Thoracic aorta (tissue), 2 donors: Measurements from ENCODE around the gene GID8. TPM values are rescaled to one million over a fixed set of nuclear protein-coding genes. Genes with fewer than 3 reads are reported as not detected.

Experiments used
- ATAC-seq: fragments of 150-250 bp; one replicate; pipeline ENCODE4 v1.8.0; 2017; ENCODE audit warnings: low read depth; ENCODE audit not compliant: insufficient number of reproducible peaks, low FRiP score
- DNase-seq: peaks from one replicate; pipeline ENCODE4 v3.0.0-alpha.2; 2020; ENCODE audit warnings: low spot score
- H3K27ac ChIP-seq, 2 donors: fragments of 200-600 bp; sonication (generic); 1 replicate in 1 of 2; 2 replicates in 1 of 2; pipeline ENCODE4 v1.5.1; 2016; ENCODE audit warnings: mild to moderate bottlenecking in 2 of 2, moderate library complexity in 2 of 2
- H3K27me3 ChIP-seq: fragments of 200-600 bp; sonication (generic); replicated peaks from 2 replicates; pipeline ENCODE4 v1.6.0; 2016; ENCODE audit warnings: mild to moderate bottlenecking; ENCODE audit not compliant: insufficient read depth
- H3K36me3 ChIP-seq: fragments of 200-600 bp; sonication (generic); one replicate; pipeline ENCODE4 v1.5.1; 2016
- H3K4me1 ChIP-seq, 2 donors: fragments of 200-600 bp; sonication (generic); 1 replicate in 1 of 2; 2 replicates in 1 of 2; pipeline versions ENCODE4 v1.5.1 to v1.6.0; 2016; ENCODE audit warnings: low read depth in 2 of 2, mild to moderate bottlenecking in 1 of 2; ENCODE audit not compliant: control insufficient read depth in 1 of 2
- H3K4me3 ChIP-seq: fragments of 200-600 bp; sonication (generic); 2 replicates; pipeline ENCODE4 v1.5.1; 2016; ENCODE audit warnings: mild to moderate bottlenecking
- H3K9me3 ChIP-seq: fragments of 200-600 bp; sonication (generic); 2 replicates; pipeline ENCODE4 v1.5.1; 2016
- total RNA-seq, 2 donors: library from RNA; depleted of rRNA; stranded (reverse); fragments of >200 nt; gene quantifications; one replicate each; pipeline versions ENCODE4 v1.1.0 to v1.2.3, GENCODE V29; 2016
- TF ChIP-seq, protein P1 (sequence below): fragments of 200-600 bp; sonication (generic); IDR thresholded peaks from one replicate; pipeline ENCODE4 v1.5.1; 2019; ENCODE audit warnings: antibody characterized with exemption

The GID8 gene
- total RNA-seq = 10 to 100 TPM; 29.1 to 30.3 TPM

DNA sequence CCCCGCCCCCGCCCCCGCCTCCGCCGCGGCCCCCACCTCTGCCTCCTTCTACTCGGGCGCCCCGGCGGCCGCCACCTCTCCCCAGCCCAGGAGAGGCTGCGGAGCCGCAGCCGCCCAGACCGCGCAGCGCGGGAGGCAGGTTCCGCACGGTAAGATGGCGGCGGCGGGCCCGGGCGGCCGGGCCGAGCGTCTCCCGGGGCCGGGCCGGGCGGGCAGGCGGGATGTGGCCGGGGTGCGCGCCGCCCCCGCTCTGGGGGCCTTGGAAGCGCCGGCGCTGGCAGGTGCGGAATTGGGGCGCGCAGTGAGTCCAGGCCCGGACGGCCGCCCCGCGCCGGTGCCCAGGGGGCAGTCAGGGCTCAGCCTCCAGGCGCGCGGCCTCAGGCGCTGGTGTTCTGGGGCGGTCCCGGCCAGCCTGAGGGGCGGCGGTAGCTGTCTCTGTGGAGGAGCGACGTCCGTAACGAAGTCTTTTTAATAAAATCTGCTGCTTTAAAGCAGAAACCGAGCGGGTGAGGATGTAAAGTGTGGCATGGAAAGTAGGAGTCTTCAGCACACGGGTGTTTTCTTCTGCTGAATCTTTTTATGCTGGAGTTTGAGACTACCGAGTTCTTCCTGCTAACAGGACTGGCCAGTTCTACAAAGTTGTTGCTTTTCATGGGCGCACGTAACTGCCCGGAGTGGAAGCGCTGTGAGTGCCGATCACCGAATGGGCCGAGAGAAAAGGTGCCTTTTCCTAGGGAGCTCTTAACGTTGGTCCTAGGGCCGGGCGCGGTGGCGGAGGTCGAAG lies at the start of gene GID8:
GID8 (plus strand) TSS at position 43 of the 784 bp plus-strand sequence. CDS start 3,356 bp downstream, outside the sequence.
- H3K4me1 ChIP-seq = peaks cover 24 to 69% of the 10 kb centered on the region in 2 donors
- no peak for DNase-seq
- peaks cover 5% of the 10 kb centered on the region for H3K36me3 ChIP-seq

DNA sequence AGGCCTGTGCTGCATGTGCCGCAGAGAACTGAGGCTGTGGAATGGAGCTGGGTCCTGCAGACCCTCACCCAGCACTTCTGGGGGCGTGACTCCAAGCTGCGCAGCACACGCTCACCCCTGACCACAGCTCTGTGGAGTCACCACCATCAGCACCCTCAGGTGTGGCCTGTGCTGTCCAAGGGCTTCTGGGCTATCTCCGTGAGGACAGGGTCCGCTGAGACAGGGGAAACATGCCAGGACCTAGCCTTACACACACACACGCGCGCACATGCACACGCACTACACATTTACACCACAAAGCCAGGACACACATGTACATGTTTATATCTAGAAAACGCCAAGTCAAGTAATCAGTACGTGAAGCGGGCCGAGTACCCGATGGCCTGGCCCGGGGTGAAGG lies 49.5 kb upstream of the GID8 start:
- H3K9me3 ChIP-seq = no peaks in the 10 kb centered on the region
- TF ChIP-seq, protein P1, sequence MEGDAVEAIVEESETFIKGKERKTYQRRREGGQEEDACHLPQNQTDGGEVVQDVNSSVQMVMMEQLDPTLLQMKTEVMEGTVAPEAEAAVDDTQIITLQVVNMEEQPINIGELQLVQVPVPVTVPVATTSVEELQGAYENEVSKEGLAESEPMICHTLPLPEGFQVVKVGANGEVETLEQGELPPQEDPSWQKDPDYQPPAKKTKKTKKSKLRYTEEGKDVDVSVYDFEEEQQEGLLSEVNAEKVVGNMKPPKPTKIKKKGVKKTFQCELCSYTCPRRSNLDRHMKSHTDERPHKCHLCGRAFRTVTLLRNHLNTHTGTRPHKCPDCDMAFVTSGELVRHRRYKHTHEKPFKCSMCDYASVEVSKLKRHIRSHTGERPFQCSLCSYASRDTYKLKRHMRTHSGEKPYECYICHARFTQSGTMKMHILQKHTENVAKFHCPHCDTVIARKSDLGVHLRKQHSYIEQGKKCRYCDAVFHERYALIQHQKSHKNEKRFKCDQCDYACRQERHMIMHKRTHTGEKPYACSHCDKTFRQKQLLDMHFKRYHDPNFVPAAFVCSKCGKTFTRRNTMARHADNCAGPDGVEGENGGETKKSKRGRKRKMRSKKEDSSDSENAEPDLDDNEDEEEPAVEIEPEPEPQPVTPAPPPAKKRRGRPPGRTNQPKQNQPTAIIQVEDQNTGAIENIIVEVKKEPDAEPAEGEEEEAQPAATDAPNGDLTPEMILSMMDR = no peak
- H3K4me3 ChIP-seq = no peak overlapping the region
- H3K27me3 ChIP-seq = no peaks in the 10 kb centered on the region
- DNase-seq (no peak), ATAC-seq (no peak)
- H3K27ac ChIP-seq = no peak overlapping the region
- peaks cover 63% of the 10 kb centered on the region for H3K36me3 ChIP-seq
- H3K4me1 ChIP-seq = no peaks in the 10 kb centered on the region

More for the DNA sequence above, at the start of gene GID8:
- TF ChIP-seq, protein P1 = no peak
- H3K9me3 ChIP-seq = no peaks in the 10 kb centered on the region
- H3K27me3 ChIP-seq = no peaks in the 10 kb centered on the region
- peak within 1 kb of the TSS; percentile 91 for H3K4me3 ChIP-seq
- H3K27ac ChIP-seq = peak within 1 kb of the TSS; percentile 85
- ATAC-seq = peak; percentile 49

DNA sequence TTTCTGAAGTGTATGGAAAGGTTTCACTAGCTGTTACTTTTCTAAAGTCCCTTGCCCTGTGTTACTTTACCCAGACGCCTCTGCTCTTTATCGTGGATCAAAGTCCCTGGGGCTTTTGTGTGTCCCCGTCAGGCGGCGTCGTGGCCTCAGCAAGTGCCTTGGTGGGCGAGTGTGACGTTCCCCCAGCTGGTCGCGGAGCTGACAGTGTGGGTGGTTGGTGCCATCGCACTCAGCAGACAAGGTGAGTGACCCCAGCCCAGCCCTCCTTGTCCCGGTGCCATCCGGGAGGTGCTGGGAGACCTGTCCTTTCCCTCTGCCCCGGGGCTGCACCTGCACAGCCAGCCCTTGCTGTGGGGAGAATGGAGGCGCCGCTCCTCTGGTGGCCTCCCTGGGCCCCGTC lies 49.0 kb upstream of the GID8 start:
- TF ChIP-seq, protein P1 = no peak
- H3K27me3 ChIP-seq = no peaks in the 10 kb centered on the region
- ATAC-seq (no peak), DNase-seq (no peak)
- H3K27ac ChIP-seq = no peak overlapping the region
- peaks cover 68% of the 10 kb centered on the region for H3K36me3 ChIP-seq
- H3K9me3 ChIP-seq = no peaks in the 10 kb centered on the region
- H3K4me1 ChIP-seq = no peaks in the 10 kb centered on the region
- no peak overlapping the region for H3K4me3 ChIP-seq

DNA sequence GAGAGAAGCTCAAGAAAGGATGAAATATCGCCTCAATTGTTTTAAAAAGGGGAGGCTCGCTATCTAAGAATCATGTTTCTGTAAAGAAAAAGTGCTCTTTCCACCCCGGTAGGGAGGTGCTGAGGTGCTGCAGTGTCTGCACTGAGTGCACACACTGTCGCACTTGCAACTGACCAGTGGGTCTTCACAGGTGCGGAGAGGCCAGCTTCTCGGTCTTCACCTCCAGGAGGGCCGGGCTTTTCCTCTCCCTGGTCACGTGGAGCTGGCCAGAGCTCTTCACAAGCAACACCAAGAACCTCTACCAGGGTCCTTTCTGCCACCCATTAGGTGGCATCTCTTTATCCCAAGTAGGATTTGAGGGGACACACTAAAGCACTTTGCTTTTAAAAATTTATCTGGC lies 48.5 kb upstream of the GID8 start:
- Histone ChIP-seq H3K9me3 (no peaks in the 10 kb centered on the region), H3K36me3 (peaks cover 73% of the 10 kb centered on the region), H3K4me3 (no peak overlapping the region), H3K27me3 (no peaks in the 10 kb centered on the region), H3K4me1 (no peaks in the 10 kb centered on the region), H3K27ac (no peak overlapping the region)
- ATAC-seq (no peak), DNase-seq (no peak)
- TF ChIP-seq, protein P1 = no peak

DNA sequence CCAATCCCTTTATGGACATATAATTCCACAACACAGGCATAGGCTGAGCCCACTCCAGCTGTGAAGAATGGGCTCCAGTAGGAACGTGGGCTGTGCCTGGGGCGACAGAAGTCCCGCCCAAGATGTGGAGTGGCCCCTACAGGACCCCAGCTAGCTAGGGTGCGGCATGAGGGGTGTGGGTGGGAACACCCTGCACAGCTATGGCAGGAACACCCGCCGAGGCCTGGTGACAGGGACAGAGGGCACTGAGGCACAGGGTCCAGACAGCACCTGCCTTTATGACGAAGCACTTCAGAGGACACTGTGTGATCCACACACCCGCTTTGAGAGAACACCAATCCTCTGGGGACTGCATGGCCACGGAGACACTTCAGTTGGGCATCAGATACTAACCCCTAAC lies 48.1 kb upstream of the GID8 start:
- H3K27ac ChIP-seq = no peak overlapping the region
- H3K9me3 ChIP-seq = no peaks in the 10 kb centered on the region
- TF ChIP-seq, protein P1 = no peak
- H3K4me3 ChIP-seq = no peak overlapping the region
- no peaks in the 10 kb centered on the region for H3K27me3 ChIP-seq
- no peaks in the 10 kb centered on the region for H3K4me1 ChIP-seq
- DNase-seq (no peak), ATAC-seq (no peak)
- peaks cover 76% of the 10 kb centered on the region for H3K36me3 ChIP-seq
